Stimulated activated memory B cell treated with anti-CD40 and anti-IgM and Interleukin-4, amounts not matched to agents 10 μg/mL and 1 μg/mL and 100 μg/mL, for 72 hours (primary cell): ENCODE data around the gene LBX1.
A peak's percentile ranks its signal among the peaks of the same experiment; 100 is the strongest.

Experiments used
- ATAC-seq: fragments of 150-1000 bp; cut with Tn5 transposase; 2 replicates; pipeline ENCODE4 v1.10.0; 2021
- H3K27ac Mint-ChIP-seq: one replicate; pipeline ENCODE4 v1.8.0; 2022; ENCODE audit warnings: mild to moderate bottlenecking, mixed read lengths
- H3K27me3 Mint-ChIP-seq: one replicate; pipeline ENCODE4 v1.8.0; 2022; ENCODE audit warnings: mixed read lengths
- H3K36me3 Mint-ChIP-seq: one replicate; pipeline ENCODE4 v1.8.0; 2022; ENCODE audit warnings: mixed read lengths
- H3K4me1 Mint-ChIP-seq: one replicate; pipeline ENCODE4 v1.8.0; 2022; ENCODE audit warnings: mixed read lengths
- H3K4me3 Mint-ChIP-seq: one replicate; pipeline ENCODE4 v1.8.0; 2022; ENCODE audit warnings: mild to moderate bottlenecking, moderate library complexity, mixed read lengths
- H3K9me3 Mint-ChIP-seq: one replicate; pipeline ENCODE4 v1.8.0; 2022; ENCODE audit warnings: mixed read lengths

Gene LBX1

GRCh38 chr10:101223274-101224059 is 5.8 kb downstream of the LBX1 start:
- Mint-ChIP-seq H3K4me1 (peaks cover 43% of the 10 kb centered on the region), H3K27me3 (peaks cover 99% of the 10 kb centered on the region)

GRCh38 chr10:101222683-101223273 is 6.5 kb downstream of the LBX1 start:
- Mint-ChIP-seq H3K27me3 (peaks cover 99% of the 10 kb centered on the region), H3K4me3 (peak overlapping the region; percentile 69), H3K27ac (no peak overlapping the region), H3K4me1 (peaks cover 40% of the 10 kb centered on the region), H3K9me3 (peaks cover 9% of the 10 kb centered on the region), H3K36me3 (peaks cover 6% of the 10 kb centered on the region)
- ATAC-seq: no peak

More at GRCh38 chr10:101223274-101224059, 5.8 kb downstream of the LBX1 start:
- no peak for ATAC-seq
- peaks cover 6% of the 10 kb centered on the region for H3K36me3 Mint-ChIP-seq
- no peak overlapping the region for H3K27ac Mint-ChIP-seq
- peak overlapping the region; percentile 69 for H3K4me3 Mint-ChIP-seq
- peaks cover 9% of the 10 kb centered on the region for H3K9me3 Mint-ChIP-seq

- ATAC-seq: no peak
- Mint-ChIP-seq H3K27ac (no peak overlapping the region), H3K9me3 (peaks cover 7% of the 10 kb centered on the region), H3K36me3 (peaks cover 6% of the 10 kb centered on the region), H3K27me3 (peaks cover 99% of the 10 kb centered on the region), H3K4me3 (no peak overlapping the region), H3K4me1 (peaks cover 41% of the 10 kb centered on the region)
These were observed 7.2 kb downstream of the LBX1 start for GRCh38 chr10:101221963-101222531.

GRCh38 chr10:101221549-101221948 is 7.7 kb downstream of the LBX1 start:
- H3K36me3 Mint-ChIP-seq: peaks cover 6% of the 10 kb centered on the region
- H3K27ac Mint-ChIP-seq: no peak overlapping the region
- ATAC-seq: no peak
- H3K4me1 Mint-ChIP-seq: peaks cover 43% of the 10 kb centered on the region
- H3K27me3 Mint-ChIP-seq: peaks cover 100% of the 10 kb centered on the region
- peaks cover 7% of the 10 kb centered on the region for H3K9me3 Mint-ChIP-seq
- no peak overlapping the region for H3K4me3 Mint-ChIP-seq

- no peak for ATAC-seq
- Mint-ChIP-seq H3K36me3 (peaks cover 3% of the 10 kb centered on the region), H3K4me3 (no peak overlapping the region), H3K27me3 (peaks cover 100% of the 10 kb centered on the region), H3K27ac (no peak overlapping the region), H3K4me1 (peaks cover 38% of the 10 kb centered on the region), H3K9me3 (peaks cover 5% of the 10 kb centered on the region)
These were observed 9.3 kb downstream of the LBX1 start for GRCh38 chr10:101219946-101220451.

- ATAC-seq: no peak
- no peak overlapping the region for H3K4me3 Mint-ChIP-seq
- peaks cover 100% of the 10 kb centered on the region for H3K27me3 Mint-ChIP-seq
- H3K36me3 Mint-ChIP-seq: no peaks in the 10 kb centered on the region
- H3K27ac Mint-ChIP-seq: no peak overlapping the region
- peaks cover 3% of the 10 kb centered on the region for H3K9me3 Mint-ChIP-seq
- peaks cover 41% of the 10 kb centered on the region for H3K4me1 Mint-ChIP-seq
These were observed 9.9 kb downstream of the LBX1 start for GRCh38 chr10:101219139-101219945.

GRCh38 chr10:101218351-101219138 is 10.7 kb downstream of the LBX1 start:
- H3K27ac Mint-ChIP-seq: no peak overlapping the region
- ATAC-seq: no peak
- H3K9me3 Mint-ChIP-seq: no peaks in the 10 kb centered on the region

GRCh38 chr10:101217450-101218281 is 11.6 kb downstream of the LBX1 start:
- H3K4me1 Mint-ChIP-seq: peaks cover 44% of the 10 kb centered on the region
- H3K27me3 Mint-ChIP-seq: peaks cover 100% of the 10 kb centered on the region
- no peak overlapping the region for H3K27ac Mint-ChIP-seq
- H3K9me3 Mint-ChIP-seq: no peaks in the 10 kb centered on the region
- no peak overlapping the region for H3K4me3 Mint-ChIP-seq
- no peak for ATAC-seq
- no peaks in the 10 kb centered on the region for H3K36me3 Mint-ChIP-seq

More at GRCh38 chr10:101218351-101219138, 10.7 kb downstream of the LBX1 start:
- peaks cover 100% of the 10 kb centered on the region for H3K27me3 Mint-ChIP-seq
- H3K36me3 Mint-ChIP-seq: no peaks in the 10 kb centered on the region
- H3K4me3 Mint-ChIP-seq: no peak overlapping the region
- peaks cover 43% of the 10 kb centered on the region for H3K4me1 Mint-ChIP-seq

GRCh38 chr10:101217044-101217425 is 12.2 kb downstream of the LBX1 start:
- Mint-ChIP-seq H3K27ac (no peak overlapping the region), H3K4me3 (no peak overlapping the region), H3K27me3 (peaks cover 100% of the 10 kb centered on the region)

GRCh38 chr10:101216207-101217043 is 12.8 kb downstream of the LBX1 start:
- no peak overlapping the region for H3K27ac Mint-ChIP-seq
- H3K27me3 Mint-ChIP-seq: peaks cover 100% of the 10 kb centered on the region
- peak overlapping the region; percentile 45 for H3K4me3 Mint-ChIP-seq
- no peak for ATAC-seq
- H3K4me1 Mint-ChIP-seq: peaks cover 37% of the 10 kb centered on the region
- no peaks in the 10 kb centered on the region for H3K9me3 Mint-ChIP-seq
- no peaks in the 10 kb centered on the region for H3K36me3 Mint-ChIP-seq

More at GRCh38 chr10:101217044-101217425, 12.2 kb downstream of the LBX1 start:
- H3K9me3 Mint-ChIP-seq: no peaks in the 10 kb centered on the region
- no peak for ATAC-seq
- no peaks in the 10 kb centered on the region for H3K36me3 Mint-ChIP-seq
- peaks cover 38% of the 10 kb centered on the region for H3K4me1 Mint-ChIP-seq

- no peak for ATAC-seq
- H3K4me3 Mint-ChIP-seq: no peak overlapping the region
These were observed 13.7 kb downstream of the LBX1 start for GRCh38 chr10:101215397-101216206.

More at GRCh38 chr10:101215397-101216206, 13.7 kb downstream of the LBX1 start:
- H3K36me3 Mint-ChIP-seq: no peaks in the 10 kb centered on the region
- no peaks in the 10 kb centered on the region for H3K9me3 Mint-ChIP-seq
- H3K27me3 Mint-ChIP-seq: peaks cover 100% of the 10 kb centered on the region
- peaks cover 37% of the 10 kb centered on the region for H3K4me1 Mint-ChIP-seq
- no peak overlapping the region for H3K27ac Mint-ChIP-seq
